Neural cell (in vitro differentiated cells): Measurements from ENCODE around the gene SLAIN2. TPM values are rescaled to one million over a fixed set of nuclear protein-coding genes. Genes with fewer than 3 reads are reported as not detected.

ENCODE experiments used
- H2AFZ ChIP-seq: fragments of 200-600, 300-800 bp; sonication (generic), shearing (Covaris generic); 2 replicates; pipeline ENCODE4 v1.6.0; 2014; ENCODE audit warnings: low read depth, mild to moderate bottlenecking, antibody characterized with exemption, low read length, moderate library complexity
- H3F3A ChIP-seq: fragments of 200-600 bp; shearing (Covaris generic); 2 replicates; pipeline ENCODE4 v1.6.1; 2016; ENCODE audit warnings: mild to moderate bottlenecking, moderate library complexity, mixed read lengths, antibody characterized with exemption, low read length; ENCODE audit not compliant: insufficient read depth, poor library complexity, severe bottlenecking
- H3K27ac ChIP-seq: fragments of 200-600, 300-800 bp; sonication (generic), shearing (Covaris generic); 2 replicates; pipeline ENCODE4 v1.5.1; 2014; ENCODE audit warnings: mild to moderate bottlenecking, low read length, moderate library complexity
- H3K27me3 ChIP-seq: fragments of 300-800, 200-600 bp; sonication (generic), shearing (Covaris generic); 2 replicates; pipeline ENCODE4 v1.6.0; 2014; ENCODE audit warnings: mild to moderate bottlenecking, low read depth, low read length, moderate library complexity; ENCODE audit not compliant: insufficient read depth
- H3K36me3 ChIP-seq: fragments of 300-800, 200-600 bp; sonication (generic), shearing (Covaris generic); 2 replicates; pipeline ENCODE4 v1.5.1; 2014; ENCODE audit warnings: mild to moderate bottlenecking, antibody characterized with exemption, low read length, moderate library complexity; ENCODE audit not compliant: insufficient read depth
- H3K4me2 ChIP-seq: fragments of 300-800, 200-600 bp; sonication (generic), shearing (Covaris generic); 2 replicates; pipeline ENCODE4 v1.6.0; 2014; ENCODE audit warnings: mild to moderate bottlenecking, low read length
- H3K4me3 ChIP-seq: fragments of 300-800, 200-600 bp; sonication (generic), shearing (Covaris generic); 2 replicates; pipeline ENCODE4 v1.5.1; 2014; ENCODE audit warnings: mild to moderate bottlenecking, low read length, moderate library complexity
- H3K79me2 ChIP-seq: fragments of 200-600 bp; shearing (Covaris generic); replicated peaks from 2 replicates; pipeline ENCODE4 v1.6.0; 2014; ENCODE audit warnings: mild to moderate bottlenecking, low read length, moderate library complexity; ENCODE audit not compliant: insufficient read depth
- H3K9ac ChIP-seq: fragments of 300-800, 200-600 bp; sonication (generic), shearing (Covaris generic); 2 replicates; pipeline ENCODE4 v1.6.1; 2016; ENCODE audit warnings: mild to moderate bottlenecking, low read length, mixed read lengths
- H3K9me2 ChIP-seq: fragments of 200-600 bp; shearing (Covaris generic); 2 replicates; pipeline ENCODE4 v1.6.1; 2016; ENCODE audit warnings: mild to moderate bottlenecking, low read length, mixed read lengths; ENCODE audit not compliant: insufficient read depth
- H3K9me3 ChIP-seq: fragments of 200-600, 300-800 bp; sonication (generic), shearing (Covaris generic); 2 replicates; pipeline ENCODE4 v1.6.1; 2016; ENCODE audit warnings: mild to moderate bottlenecking, mixed run types, low read length, moderate library complexity, mixed read lengths
- H4K20me1 ChIP-seq: fragments of 200-600 bp; shearing (Covaris generic); 2 replicates; pipeline ENCODE4 v1.6.1; 2016; ENCODE audit warnings: mild to moderate bottlenecking, mixed run types; ENCODE audit not compliant: insufficient read depth
- EP300 ChIP-seq: fragments of 450-650 bp; conservative IDR thresholded peaks from 2 replicates; pipeline ENCODE4 v1.6.1; 2014; ENCODE audit warnings: antibody characterized with exemption, mild to moderate bottlenecking, moderate library complexity; ENCODE audit not compliant: poor library complexity, severe bottlenecking
- EZH2 ChIP-seq: fragments of 200-600, 300-800 bp; shearing (Covaris generic), sonication (generic); IDR thresholded peaks from 2 replicates; pipeline ENCODE4 v1.6.1; 2014; ENCODE audit warnings: antibody characterized with exemption, low read length, borderline replicate concordance, mild to moderate bottlenecking; ENCODE audit not compliant: insufficient read depth, poor library complexity, severe bottlenecking
- MXI1 ChIP-seq: fragments of 450-650 bp; conservative IDR thresholded peaks from 2 replicates; pipeline ENCODE4 v1.6.1; 2014; ENCODE audit warnings: antibody characterized with exemption, mild to moderate bottlenecking; ENCODE audit not compliant: poor library complexity, severe bottlenecking
- POLR2AphosphoS5 ChIP-seq: IDR thresholded peaks from 2 replicates; pipeline ENCODE4 v1.6.1; 2012
- RAD21 ChIP-seq: fragments of 450-650 bp; conservative IDR thresholded peaks from 2 replicates; pipeline ENCODE4 v1.6.1; 2014; ENCODE audit warnings: antibody characterized with exemption, mild to moderate bottlenecking, moderate library complexity
- SMC3 ChIP-seq: fragments of 450-650 bp; conservative IDR thresholded peaks from 2 replicates; pipeline ENCODE4 v1.6.1; 2014; ENCODE audit warnings: antibody characterized with exemption, mild to moderate bottlenecking, moderate library complexity; ENCODE audit not compliant: poor library complexity
- TAF1 ChIP-seq: IDR thresholded peaks from 2 replicates; pipeline ENCODE4 v1.6.1; 2012; ENCODE audit warnings: low read depth
- polyA plus RNA-seq: library from polyadenylated mRNA; depleted of rRNA; stranded (reverse); fragments of >200 nt; gene quantifications from 2 replicates; pipeline ENCODE4 v1.2.3, GENCODE V29; 2014
- TF ChIP-seq, protein P1 (sequence below): fragments of 450-650 bp; IDR thresholded peaks from 2 replicates; pipeline ENCODE4 v1.5.1; 2014; ENCODE audit warnings: antibody characterized with exemption, mild to moderate bottlenecking, moderate library complexity; ENCODE audit not compliant: poor library complexity, severe bottlenecking
- TF ChIP-seq, protein P2 (sequence below): IDR thresholded peaks from 2 replicates; pipeline ENCODE4 v1.6.1; 2012; ENCODE audit warnings: borderline replicate concordance

The SLAIN2 gene
- polyA plus RNA-seq, 1 donor from 2014 or later: 43.2 TPM

DNA sequence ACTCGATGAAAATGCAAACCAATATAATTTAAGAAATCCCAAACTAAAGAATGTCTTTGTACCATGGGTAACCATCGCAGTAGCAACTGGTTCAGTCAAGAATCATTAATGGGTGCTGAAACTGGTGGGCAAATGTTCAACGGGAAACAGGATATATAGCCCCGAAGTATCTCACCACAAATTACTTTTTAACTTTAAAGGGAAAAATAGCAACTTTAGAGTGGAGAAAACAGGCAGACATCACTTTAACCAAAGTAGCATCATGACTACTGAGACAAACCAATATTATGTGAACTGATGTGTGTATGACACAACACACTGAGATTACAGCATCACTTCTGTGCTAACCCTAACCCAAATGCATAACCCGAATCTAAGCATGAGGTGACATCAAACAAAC, 33.8 kb upstream of the SLAIN2 start:
- no peaks in the 10 kb centered on the region for H3K79me2 ChIP-seq
- no peak overlapping the region for H3K4me2 ChIP-seq
- no peak for TF ChIP-seq EZH2
- no peak for TF ChIP-seq TAF1
- no peak for TF ChIP-seq EP300
- TF ChIP-seq, protein P1, sequence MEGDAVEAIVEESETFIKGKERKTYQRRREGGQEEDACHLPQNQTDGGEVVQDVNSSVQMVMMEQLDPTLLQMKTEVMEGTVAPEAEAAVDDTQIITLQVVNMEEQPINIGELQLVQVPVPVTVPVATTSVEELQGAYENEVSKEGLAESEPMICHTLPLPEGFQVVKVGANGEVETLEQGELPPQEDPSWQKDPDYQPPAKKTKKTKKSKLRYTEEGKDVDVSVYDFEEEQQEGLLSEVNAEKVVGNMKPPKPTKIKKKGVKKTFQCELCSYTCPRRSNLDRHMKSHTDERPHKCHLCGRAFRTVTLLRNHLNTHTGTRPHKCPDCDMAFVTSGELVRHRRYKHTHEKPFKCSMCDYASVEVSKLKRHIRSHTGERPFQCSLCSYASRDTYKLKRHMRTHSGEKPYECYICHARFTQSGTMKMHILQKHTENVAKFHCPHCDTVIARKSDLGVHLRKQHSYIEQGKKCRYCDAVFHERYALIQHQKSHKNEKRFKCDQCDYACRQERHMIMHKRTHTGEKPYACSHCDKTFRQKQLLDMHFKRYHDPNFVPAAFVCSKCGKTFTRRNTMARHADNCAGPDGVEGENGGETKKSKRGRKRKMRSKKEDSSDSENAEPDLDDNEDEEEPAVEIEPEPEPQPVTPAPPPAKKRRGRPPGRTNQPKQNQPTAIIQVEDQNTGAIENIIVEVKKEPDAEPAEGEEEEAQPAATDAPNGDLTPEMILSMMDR: no peak
- TF ChIP-seq SMC3: no peak
- TF ChIP-seq POLR2AphosphoS5: no peak

DNA sequence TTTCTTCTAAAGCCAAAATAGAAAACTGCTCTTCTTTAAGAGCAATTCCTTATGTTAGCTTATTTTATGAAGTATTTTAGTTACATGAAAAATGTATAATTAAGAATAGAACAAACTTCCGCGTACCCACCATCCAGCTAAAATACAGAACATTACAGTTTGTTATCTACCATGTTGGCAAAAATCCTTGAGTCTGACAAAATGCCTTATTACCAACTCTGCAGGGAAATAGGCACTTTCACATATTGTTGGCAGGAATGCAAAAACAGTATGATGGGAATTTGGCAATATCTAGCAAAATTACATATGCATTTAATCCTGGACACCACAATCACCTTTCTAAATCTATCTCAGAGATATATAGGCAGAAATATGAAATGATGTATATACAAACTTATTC, 32.4 kb upstream of the SLAIN2 start:
- Histone ChIP-seq H3K36me3 (no peaks in the 10 kb centered on the region), H3K9me3 (no peaks in the 10 kb centered on the region), H3K9ac (no peak overlapping the region), H3K4me3 (no peak overlapping the region), H4K20me1 (no peaks in the 10 kb centered on the region), H3K27me3 (no peaks in the 10 kb centered on the region), H3K79me2 (no peaks in the 10 kb centered on the region), H3F3A (no peaks in the 10 kb centered on the region), H3K27ac (no peak overlapping the region), H3K4me2 (no peak overlapping the region), H2AFZ (no peak overlapping the region), H3K9me2 (no peaks in the 10 kb centered on the region)
- no peak for TF ChIP-seq EP300
- TF ChIP-seq TAF1: no peak
- TF ChIP-seq RAD21: no peak
- no peak for TF ChIP-seq MXI1
- no peak for TF ChIP-seq SMC3
- TF ChIP-seq, protein P2, sequence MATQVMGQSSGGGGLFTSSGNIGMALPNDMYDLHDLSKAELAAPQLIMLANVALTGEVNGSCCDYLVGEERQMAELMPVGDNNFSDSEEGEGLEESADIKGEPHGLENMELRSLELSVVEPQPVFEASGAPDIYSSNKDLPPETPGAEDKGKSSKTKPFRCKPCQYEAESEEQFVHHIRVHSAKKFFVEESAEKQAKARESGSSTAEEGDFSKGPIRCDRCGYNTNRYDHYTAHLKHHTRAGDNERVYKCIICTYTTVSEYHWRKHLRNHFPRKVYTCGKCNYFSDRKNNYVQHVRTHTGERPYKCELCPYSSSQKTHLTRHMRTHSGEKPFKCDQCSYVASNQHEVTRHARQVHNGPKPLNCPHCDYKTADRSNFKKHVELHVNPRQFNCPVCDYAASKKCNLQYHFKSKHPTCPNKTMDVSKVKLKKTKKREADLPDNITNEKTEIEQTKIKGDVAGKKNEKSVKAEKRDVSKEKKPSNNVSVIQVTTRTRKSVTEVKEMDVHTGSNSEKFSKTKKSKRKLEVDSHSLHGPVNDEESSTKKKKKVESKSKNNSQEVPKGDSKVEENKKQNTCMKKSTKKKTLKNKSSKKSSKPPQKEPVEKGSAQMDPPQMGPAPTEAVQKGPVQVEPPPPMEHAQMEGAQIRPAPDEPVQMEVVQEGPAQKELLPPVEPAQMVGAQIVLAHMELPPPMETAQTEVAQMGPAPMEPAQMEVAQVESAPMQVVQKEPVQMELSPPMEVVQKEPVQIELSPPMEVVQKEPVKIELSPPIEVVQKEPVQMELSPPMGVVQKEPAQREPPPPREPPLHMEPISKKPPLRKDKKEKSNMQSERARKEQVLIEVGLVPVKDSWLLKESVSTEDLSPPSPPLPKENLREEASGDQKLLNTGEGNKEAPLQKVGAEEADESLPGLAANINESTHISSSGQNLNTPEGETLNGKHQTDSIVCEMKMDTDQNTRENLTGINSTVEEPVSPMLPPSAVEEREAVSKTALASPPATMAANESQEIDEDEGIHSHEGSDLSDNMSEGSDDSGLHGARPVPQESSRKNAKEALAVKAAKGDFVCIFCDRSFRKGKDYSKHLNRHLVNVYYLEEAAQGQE: no peak
- no peak for TF ChIP-seq POLR2AphosphoS5
- TF ChIP-seq, protein P1: no peak
- TF ChIP-seq EZH2: no peak

More for the DNA sequence above, 33.8 kb upstream of the SLAIN2 start:
- H3F3A ChIP-seq: no peaks in the 10 kb centered on the region
- H3K9me3 ChIP-seq: no peaks in the 10 kb centered on the region
- no peak overlapping the region for H3K9ac ChIP-seq
- no peak overlapping the region for H2AFZ ChIP-seq
- no peaks in the 10 kb centered on the region for H3K9me2 ChIP-seq
- no peaks in the 10 kb centered on the region for H4K20me1 ChIP-seq
- H3K27me3 ChIP-seq: no peaks in the 10 kb centered on the region
- H3K36me3 ChIP-seq: no peaks in the 10 kb centered on the region
- no peak overlapping the region for H3K27ac ChIP-seq
- no peak overlapping the region for H3K4me3 ChIP-seq
